HCT116 (cell line): Measurements from ENCODE around the gene FBXL13. TPM values are rescaled to one million over a fixed set of nuclear protein-coding genes. Genes with fewer than 3 reads are reported as not detected.
A peak's percentile ranks its signal among the peaks of the same experiment; 100 is the strongest.

ENCODE experiments used
- ATAC-seq: fragments of 200-7000 bp; cut with Tn5 transposase; 2 replicates; pipeline ENCODE4 v1.9.1; 2020; ENCODE audit warnings: mild to moderate bottlenecking, moderate library complexity
- BruUV-seq: library from RNA; stranded (reverse); fragments of 400-500 nt; replicated peaks from 2 replicates; lab custom pipeline; 2021; lab: Mats Ljungman, UMichigan
- CTCF ChIA-PET: fragments of 300-600 bp; sonication (Branson Sonifier 250); formaldehyde crosslinking; loops from one replicate; lab custom pipeline; 2021; ENCODE audit warnings: antibody characterized with exemption; lab: Charles Lee
- POLR2A ChIA-PET: fragments of 300-600, 350-600 bp; sonication (Branson Sonifier 250); formaldehyde crosslinking; loops from one replicate; lab custom pipeline; 2021; ENCODE audit warnings: antibody characterized with exemption; lab: Charles Lee
- RAD21 ChIA-PET, 2 experiments: fragments of 300-600 bp; sonication (Branson Sonifier 250); formaldehyde crosslinking; loops; one replicate each; lab custom pipeline; 2023; ENCODE audit warnings: low total read pairs in 2 of 2; ENCODE audit not compliant: uncharacterized antibody in 2 of 2, unreplicated experiment in 2 of 2, low non-redundant PET in 1 of 2; lab: Charles Lee
- DNase-seq: peaks from one replicate; pipeline ENCODE4 v3.0.0-alpha.2; 2010; ENCODE audit warnings: low read depth, low spot score
- H2AFZ ChIP-seq: fragments of 200-600 bp; shearing (Covaris generic), sonication (generic); 2 replicates; pipeline ENCODE4 v1.6.1; 2017; ENCODE audit warnings: low read depth, mixed run types, mixed read lengths, antibody characterized with exemption, low read length; ENCODE audit not compliant: poor library complexity, severe bottlenecking
- H3K27ac ChIP-seq: 2 replicates; pipeline ENCODE4 v1.5.1; 2012; ENCODE audit warnings: low read depth, low read length
- H3K27me3 ChIP-seq: fragments of 200-600 bp; sonication (generic); 2 replicates; pipeline ENCODE4 v1.6.1; 2016; ENCODE audit warnings: mixed run types, low read length, mixed read lengths; ENCODE audit not compliant: insufficient read depth
- H3K36me3 ChIP-seq, 2 experiments: fragments of 200-500 bp in 1 of 2; fragments of 200-600 bp in 1 of 2; sonication (Bioruptor generic) in 1 of 2; sonication (generic) in 1 of 2; 2 replicates each; pipeline versions ENCODE4 v1.5.1 to v1.6.1; 2014 to 2016; ENCODE audit warnings: low read length in 2 of 2, inconsistent platforms in 1 of 2, mixed read lengths in 1 of 2, mixed run types in 1 of 2; ENCODE audit not compliant: insufficient read depth in 2 of 2, control insufficient read depth in 1 of 2
- H3K4me1 ChIP-seq, 2 experiments: fragments of 200-600 bp in 1 of 2; sonication (generic) in 1 of 2; 2 replicates each; pipeline versions ENCODE4 v1.5.1 to v1.6.1; 2012 to 2017; ENCODE audit warnings: low read length in 2 of 2, inconsistent platforms in 1 of 2, mild to moderate bottlenecking in 1 of 2, mixed read lengths in 1 of 2, mixed run types in 1 of 2, moderate library complexity in 1 of 2; ENCODE audit not compliant: insufficient read depth in 2 of 2, control insufficient read depth in 1 of 2
- H3K4me2 ChIP-seq: fragments of 200-600 bp; sonication (generic); 2 replicates; pipeline ENCODE4 v1.6.1; 2017; ENCODE audit warnings: mixed run types, low read length, mixed read lengths
- H3K4me3 ChIP-seq, 2 experiments: fragments of 200-600 bp in 1 of 2; sonication (generic) in 1 of 2; replicated peaks in 1 of 2; 2 replicates each; pipeline ENCODE4 v1.5.1; 2011 to 2016; ENCODE audit warnings: low read length in 2 of 2, control low read depth in 1 of 2, low read depth in 1 of 2, mild to moderate bottlenecking in 1 of 2, mixed read lengths in 1 of 2, mixed run types in 1 of 2
- H3K79me2 ChIP-seq: fragments of 200-600 bp; sonication (generic); 2 replicates; pipeline ENCODE4 v1.6.1; 2017; ENCODE audit warnings: mild to moderate bottlenecking, mixed run types, low read length, moderate library complexity, mixed read lengths; ENCODE audit not compliant: insufficient read depth
- H3K9ac ChIP-seq: fragments of 200-600 bp; sonication (generic); 2 replicates; pipeline ENCODE4 v1.6.1; 2016; ENCODE audit warnings: low read length, mixed read lengths
- H3K9me2 ChIP-seq: fragments of 200-600 bp; sonication (generic), shearing (Covaris generic); 2 replicates; pipeline ENCODE4 v1.6.1; 2017; ENCODE audit warnings: mixed run types, mild to moderate bottlenecking, moderate library complexity; ENCODE audit not compliant: insufficient read depth
- H3K9me3 ChIP-seq, 2 experiments: fragments of 200-500 bp in 1 of 2; fragments of 200-600 bp in 1 of 2; sonication (Bioruptor generic) in 1 of 2; sonication (generic) in 1 of 2; 2 replicates each; pipeline ENCODE4 v1.6.1; 2014 to 2017; ENCODE audit warnings: low read length in 2 of 2, mixed read lengths in 2 of 2, inconsistent platforms in 1 of 2, low read depth in 1 of 2, mild to moderate bottlenecking in 1 of 2, mixed run types in 1 of 2, moderate library complexity in 1 of 2; ENCODE audit not compliant: control insufficient read depth in 1 of 2, insufficient read depth in 1 of 2
- H4K20me1 ChIP-seq: fragments of 200-600 bp; sonication (generic), shearing (Covaris generic); 2 replicates; pipeline ENCODE4 v1.6.1; 2017; ENCODE audit warnings: mixed run types, mild to moderate bottlenecking, moderate library complexity; ENCODE audit not compliant: insufficient read depth
- CBX3 ChIP-seq: IDR thresholded peaks from 2 replicates; pipeline ENCODE4 v1.6.1; 2012; ENCODE audit warnings: low read depth
- CEBPB ChIP-seq: IDR thresholded peaks from 2 replicates; pipeline ENCODE4 v1.6.1; 2012; ENCODE audit warnings: low read depth
- POLR2AphosphoS5 ChIP-seq: IDR thresholded peaks from 2 replicates; pipeline ENCODE4 v1.6.1; 2011; ENCODE audit warnings: mild to moderate bottlenecking, low read depth, low read length, moderate library complexity
- SIN3A ChIP-seq: IDR thresholded peaks from 2 replicates; pipeline ENCODE4 v1.6.1; 2012; ENCODE audit warnings: low read depth
- SP1 ChIP-seq: IDR thresholded peaks from 2 replicates; pipeline ENCODE4 v1.6.1; 2012; ENCODE audit warnings: low read depth
- SRF ChIP-seq: IDR thresholded peaks from 2 replicates; pipeline ENCODE4 v1.6.1; 2012; ENCODE audit warnings: low read depth
- YY1 ChIP-seq: IDR thresholded peaks from 2 replicates; pipeline ENCODE4 v1.6.1; 2011; ENCODE audit warnings: low read length, low read depth, moderate library complexity, mild to moderate bottlenecking; ENCODE audit not compliant: insufficient replicate concordance; ENCODE audit errors: extremely low read depth
- ZNF274 ChIP-seq: fragments of 200-500 bp; sonication (Bioruptor generic); IDR thresholded peaks from 2 replicates; pipeline ENCODE4 v1.6.1; 2014; ENCODE audit warnings: mild to moderate bottlenecking, low read depth, low read length, inconsistent platforms
- intact Hi-C: fragments of 100-400 bp; cut with micrococcal nuclease; formaldehyde crosslinking; loops from 2 replicates; pipeline ENCODE4 v1.10.0; 2022
- total RNA-seq: library from RNA; stranded (reverse); gene quantifications from one replicate; pipeline ENCODE4 v1.2.1, GENCODE V29; 2021; ENCODE audit not compliant: unreplicated experiment
- TF ChIP-seq, protein P1 (sequence below): IDR thresholded peaks from 2 replicates; pipeline ENCODE4 v1.6.1; 2012; ENCODE audit warnings: low read depth

Gene FBXL13
- total RNA-seq, 1 experiment from 2014 or later: 1.0 TPM

DNA sequence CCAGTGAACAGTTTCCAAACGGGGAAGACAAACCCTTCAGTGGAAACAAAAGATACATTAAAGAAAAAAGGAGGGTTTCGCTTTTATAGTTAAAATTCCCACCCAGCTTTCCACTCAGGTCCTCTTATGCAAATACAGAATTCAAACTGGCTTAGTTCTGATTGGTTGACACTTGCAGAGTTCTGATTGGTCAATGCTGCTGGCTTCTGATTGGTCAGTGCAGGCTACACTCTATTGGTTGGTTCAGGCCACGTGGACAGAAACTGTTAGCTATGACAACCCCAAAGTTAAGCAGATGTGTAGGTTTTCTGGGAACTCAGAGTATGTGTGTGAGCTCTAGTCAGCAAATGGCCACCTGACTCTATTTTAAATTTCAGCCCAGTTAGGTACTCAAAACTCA is 80.0 kb downstream of the FBXL13 start:
- Histone ChIP-seq H3K27me3 (no peaks in the 10 kb centered on the region), H3K9me2 (no peaks in the 10 kb centered on the region), H2AFZ (no peak overlapping the region), H3K79me2 (no peaks in the 10 kb centered on the region), H3K4me2 (no peak overlapping the region), H3K4me1 (peaks cover 40 to 42% of the 10 kb centered on the region in 2 experiments), H3K9me3 (no peaks in the 10 kb centered on the region), H3K9ac (no peak overlapping the region), H3K4me3 (no peak overlapping the region), H4K20me1 (no peaks in the 10 kb centered on the region), H3K36me3 (no peaks in the 10 kb centered on the region), H3K27ac (peak overlapping the region; percentile 94; the same call in 1 of the 2 replicates)
- DNase-seq (no peak), ATAC-seq (no peak)
- ChIA-PET POLR2A (no interaction called here), CTCF (no interaction called here), RAD21 (no interaction called here)
- no TSS peak for BruUV-seq
- TF ChIP-seq SIN3A (no peak), POLR2AphosphoS5 (no peak), SRF (no peak), CEBPB (no peak), YY1 (no peak), SP1 (peak; percentile 22; the same call in 1 of the 2 replicates), ZNF274 (no peak), CBX3 (no peak)
- TF ChIP-seq, protein P1, sequence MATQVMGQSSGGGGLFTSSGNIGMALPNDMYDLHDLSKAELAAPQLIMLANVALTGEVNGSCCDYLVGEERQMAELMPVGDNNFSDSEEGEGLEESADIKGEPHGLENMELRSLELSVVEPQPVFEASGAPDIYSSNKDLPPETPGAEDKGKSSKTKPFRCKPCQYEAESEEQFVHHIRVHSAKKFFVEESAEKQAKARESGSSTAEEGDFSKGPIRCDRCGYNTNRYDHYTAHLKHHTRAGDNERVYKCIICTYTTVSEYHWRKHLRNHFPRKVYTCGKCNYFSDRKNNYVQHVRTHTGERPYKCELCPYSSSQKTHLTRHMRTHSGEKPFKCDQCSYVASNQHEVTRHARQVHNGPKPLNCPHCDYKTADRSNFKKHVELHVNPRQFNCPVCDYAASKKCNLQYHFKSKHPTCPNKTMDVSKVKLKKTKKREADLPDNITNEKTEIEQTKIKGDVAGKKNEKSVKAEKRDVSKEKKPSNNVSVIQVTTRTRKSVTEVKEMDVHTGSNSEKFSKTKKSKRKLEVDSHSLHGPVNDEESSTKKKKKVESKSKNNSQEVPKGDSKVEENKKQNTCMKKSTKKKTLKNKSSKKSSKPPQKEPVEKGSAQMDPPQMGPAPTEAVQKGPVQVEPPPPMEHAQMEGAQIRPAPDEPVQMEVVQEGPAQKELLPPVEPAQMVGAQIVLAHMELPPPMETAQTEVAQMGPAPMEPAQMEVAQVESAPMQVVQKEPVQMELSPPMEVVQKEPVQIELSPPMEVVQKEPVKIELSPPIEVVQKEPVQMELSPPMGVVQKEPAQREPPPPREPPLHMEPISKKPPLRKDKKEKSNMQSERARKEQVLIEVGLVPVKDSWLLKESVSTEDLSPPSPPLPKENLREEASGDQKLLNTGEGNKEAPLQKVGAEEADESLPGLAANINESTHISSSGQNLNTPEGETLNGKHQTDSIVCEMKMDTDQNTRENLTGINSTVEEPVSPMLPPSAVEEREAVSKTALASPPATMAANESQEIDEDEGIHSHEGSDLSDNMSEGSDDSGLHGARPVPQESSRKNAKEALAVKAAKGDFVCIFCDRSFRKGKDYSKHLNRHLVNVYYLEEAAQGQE: no peak
- intact Hi-C loops: no loop called here
